ENCODE results near the gene AXDND1. TPM values are rescaled to one million over a fixed set of nuclear protein-coding genes. Genes with fewer than 3 reads are reported as not detected.
"Not testable (repeated sequence)": the region's sequence is repeated elsewhere in the genome, so short reads cannot be mapped to it uniquely, and the experiment has no call there.

AXDND1 gene
- total RNA-seq, 1 donor from 2014 or later: 1.1 TPM

- H3K36me3 ChIP-seq (ENCODE audit: insufficient read depth, low read length); H3K9me3 Mint-ChIP-seq (ENCODE audit: unreplicated experiment); H3K9ac ChIP-seq (ENCODE audit: low read length); H3K4me1 ChIP-seq (ENCODE audit: insufficient read depth, low read length); H2AFZ ChIP-seq (ENCODE audit: low read depth, low read length); H3K4me3 ChIP-seq (ENCODE audit: insufficient read depth, low read depth, low read length); H3K4me3 Mint-ChIP-seq (ENCODE audit: unreplicated experiment); H3K36me3 Mint-ChIP-seq (ENCODE audit: low read depth, unreplicated experiment); H3K27ac ChIP-seq (ENCODE audit: low read depth, low read length); FAIRE-seq; H4K20me1 ChIP-seq (ENCODE audit: insufficient read depth, low read length); H3K79me2 ChIP-seq (ENCODE audit: insufficient read depth, low read length); H3K27me3 Mint-ChIP-seq (ENCODE audit: low read depth, unreplicated experiment); H3K4me2 ChIP-seq (ENCODE audit: low read length); H3K4me1 Mint-ChIP-seq (ENCODE audit: low read depth, unreplicated experiment); H3K27ac Mint-ChIP-seq (ENCODE audit: unreplicated experiment); H3K27me3 ChIP-seq (ENCODE audit: insufficient read depth, low read length); H3K9me3 ChIP-seq (ENCODE audit: insufficient read depth, low read depth, low read length); DNase-seq (ENCODE audit: low read depth): not testable (repeated sequence)
Observed at GRCh38 chr1:179465661-179466060, 99.9 kb downstream of the AXDND1 start.

GRCh38 chr1:179474713-179475112 lies 108.9 kb downstream of the AXDND1 start:
- no peaks in the 10 kb centered on the region for H3K4me1 Mint-ChIP-seq (ENCODE audit: low read depth, unreplicated experiment)
- Histone ChIP-seq H3K27ac (ENCODE audit: low read depth, low read length) (no peak overlapping the region), H3K4me1 (ENCODE audit: insufficient read depth, low read length) (no peaks in the 10 kb centered on the region), H3K4me3 (ENCODE audit: insufficient read depth, low read depth, low read length) (no peak overlapping the region), H3K27me3 (ENCODE audit: insufficient read depth, low read length) (no peaks in the 10 kb centered on the region), H3K36me3 (ENCODE audit: insufficient read depth, low read length) (no peaks in the 10 kb centered on the region), H3K79me2 (ENCODE audit: insufficient read depth, low read length) (no peaks in the 10 kb centered on the region), H3K9ac (ENCODE audit: low read length) (no peak overlapping the region), H3K4me2 (ENCODE audit: low read length) (no peak overlapping the region), H3K9me3 (ENCODE audit: insufficient read depth, low read depth, low read length) (peaks cover 8% of the 10 kb centered on the region), H2AFZ (ENCODE audit: low read depth, low read length) (no peak overlapping the region), H4K20me1 (ENCODE audit: insufficient read depth, low read length) (no peaks in the 10 kb centered on the region)
- H3K9me3 Mint-ChIP-seq (ENCODE audit: unreplicated experiment): peaks cover 36% of the 10 kb centered on the region
- no peak overlapping the region for H3K4me3 Mint-ChIP-seq (ENCODE audit: unreplicated experiment)
- peaks cover 5% of the 10 kb centered on the region for H3K36me3 Mint-ChIP-seq (ENCODE audit: low read depth, unreplicated experiment)
- DNase-seq (ENCODE audit: low read depth): no peak
- TF ChIP-seq CTCF (IDR thresholded peaks at IDR 0.05; ENCODE audit: insufficient read depth, low read depth, low read length) (no peak), EZH2 (IDR thresholded peaks at IDR 0.05; ENCODE audit: insufficient read depth, low read length) (no peak)
- H3K27ac Mint-ChIP-seq (ENCODE audit: unreplicated experiment): no peak overlapping the region
- no peaks in the 10 kb centered on the region for H3K27me3 Mint-ChIP-seq (ENCODE audit: low read depth, unreplicated experiment)
- FAIRE-seq: no peak

GRCh38 chr1:179476484-179476883 lies 110.7 kb downstream of the AXDND1 start:
- TF ChIP-seq CTCF (IDR thresholded peaks at IDR 0.05; ENCODE audit: insufficient read depth, low read depth, low read length) (no peak), EZH2 (IDR thresholded peaks at IDR 0.05; ENCODE audit: insufficient read depth, low read length) (no peak)
- no peaks in the 10 kb centered on the region for H3K27me3 Mint-ChIP-seq (ENCODE audit: low read depth, unreplicated experiment)
- Histone ChIP-seq H4K20me1 (ENCODE audit: insufficient read depth, low read length) (no peaks in the 10 kb centered on the region), H3K9ac (ENCODE audit: low read length) (no peak overlapping the region), H3K79me2 (ENCODE audit: insufficient read depth, low read length) (no peaks in the 10 kb centered on the region), H3K4me2 (ENCODE audit: low read length) (no peak overlapping the region), H3K4me3 (ENCODE audit: insufficient read depth, low read depth, low read length) (no peak overlapping the region), H3K9me3 (ENCODE audit: insufficient read depth, low read depth, low read length) (peaks cover 8% of the 10 kb centered on the region), H3K36me3 (ENCODE audit: insufficient read depth, low read length) (no peaks in the 10 kb centered on the region), H2AFZ (ENCODE audit: low read depth, low read length) (no peak overlapping the region), H3K4me1 (ENCODE audit: insufficient read depth, low read length) (no peaks in the 10 kb centered on the region), H3K27ac (ENCODE audit: low read depth, low read length) (no peak overlapping the region), H3K27me3 (ENCODE audit: insufficient read depth, low read length) (no peaks in the 10 kb centered on the region)
- no peak overlapping the region for H3K4me3 Mint-ChIP-seq (ENCODE audit: unreplicated experiment)
- no peak overlapping the region for H3K27ac Mint-ChIP-seq (ENCODE audit: unreplicated experiment)
- peaks cover 8% of the 10 kb centered on the region for H3K36me3 Mint-ChIP-seq (ENCODE audit: low read depth, unreplicated experiment)
- FAIRE-seq (peak; percentile 55), DNase-seq (ENCODE audit: low read depth) (no peak)
- no peaks in the 10 kb centered on the region for H3K4me1 Mint-ChIP-seq (ENCODE audit: low read depth, unreplicated experiment)
- H3K9me3 Mint-ChIP-seq (ENCODE audit: unreplicated experiment): peaks cover 41% of the 10 kb centered on the region

Data from astrocyte (in vitro differentiated cells and primary cell).